Caco-2 (cell line): ENCODE measurements around the gene VTI1A. TPM values are rescaled to one million over a fixed set of nuclear protein-coding genes. Genes with fewer than 3 reads are reported as not detected.

Source experiments
- BruUV-seq: library from RNA; stranded (reverse); fragments of 400-500 nt; replicated peaks from 2 replicates; lab custom pipeline; 2021; lab: Mats Ljungman, UMichigan
- CTCF ChIA-PET: fragments of 300-600 bp; sonication (Branson Sonifier 250); formaldehyde crosslinking; loops from one replicate; lab custom pipeline; 2022; ENCODE audit warnings: antibody characterized with exemption; lab: Charles Lee
- POLR2A ChIA-PET: fragments of 300-600 bp; sonication (Branson Sonifier 250); formaldehyde crosslinking; loops from one replicate; lab custom pipeline; 2022; ENCODE audit warnings: antibody characterized with exemption; lab: Charles Lee
- DNase-seq, 2 experiments: peaks; one replicate each; pipeline versions ENCODE4 v3.0.0 to v3.0.0-alpha.2; 2020 to 2022
- H3K27me3 ChIP-seq: replicated peaks from 2 replicates; pipeline ENCODE4 v1.6.0; 2011; ENCODE audit warnings: low read length; ENCODE audit not compliant: control insufficient read depth, insufficient read depth
- H3K36me3 ChIP-seq: 2 replicates; pipeline ENCODE4 v1.5.1; 2011; ENCODE audit warnings: low read length; ENCODE audit not compliant: control insufficient read depth, insufficient read depth
- H3K4me1 ChIP-seq: fragments of 250-450 bp; sonication (Bioruptor Pico); 2 replicates; pipeline ENCODE4 v1.5.1; 2020; ENCODE audit warnings: mild to moderate bottlenecking
- H3K4me3 ChIP-seq: 2 replicates; pipeline ENCODE4 v1.5.1; 2011; ENCODE audit warnings: low read depth, mild to moderate bottlenecking, control low read depth, low read length
- H3K9me3 ChIP-seq: fragments of 250-450 bp; sonication (Bioruptor Pico); 2 replicates; pipeline ENCODE4 v1.5.1; 2020; ENCODE audit warnings: mild to moderate bottlenecking, moderate library complexity
- H3K27ac Mint-ChIP-seq: one replicate; pipeline ENCODE4 v1.8.0; 2022; ENCODE audit warnings: mixed read lengths; ENCODE audit not compliant: unreplicated experiment
- H3K27me3 Mint-ChIP-seq: one replicate; pipeline ENCODE4 v1.8.0; 2022; ENCODE audit warnings: mixed read lengths; ENCODE audit not compliant: insufficient read depth, unreplicated experiment
- H3K36me3 Mint-ChIP-seq: one replicate; pipeline ENCODE4 v1.8.0; 2022; ENCODE audit warnings: mild to moderate bottlenecking, mixed read lengths; ENCODE audit not compliant: insufficient read depth, unreplicated experiment
- H3K4me1 Mint-ChIP-seq: one replicate; pipeline ENCODE4 v1.8.0; 2022; ENCODE audit warnings: low read depth, mixed read lengths; ENCODE audit not compliant: unreplicated experiment
- H3K4me3 Mint-ChIP-seq: one replicate; pipeline ENCODE4 v1.8.0; 2022; ENCODE audit warnings: mild to moderate bottlenecking, moderate library complexity, mixed read lengths; ENCODE audit not compliant: unreplicated experiment
- H3K9me3 Mint-ChIP-seq: one replicate; pipeline ENCODE4 v1.8.0; 2022; ENCODE audit warnings: mixed read lengths; ENCODE audit not compliant: unreplicated experiment
- intact Hi-C: fragments of 100-400 bp; cut with micrococcal nuclease; formaldehyde crosslinking; loops from one replicate; pipeline ENCODE4 v1.10.0; 2022; ENCODE audit not compliant: unreplicated experiment
- total RNA-seq: library from RNA; stranded (reverse); gene quantifications from 2 replicates; pipeline ENCODE4 v1.2.3, GENCODE V29; 2022
- TF ChIP-seq, protein P1 (sequence below), 2 experiments: fragments of 200-600 bp in 1 of 2; IDR thresholded peaks; 1 replicate in 1 of 2; 2 replicates in 1 of 2; pipeline versions ENCODE4 v1.5.1 to v1.8.0; 2011 to 2022; ENCODE audit warnings: antibody characterized with exemption in 1 of 2, control low read depth in 1 of 2, inconsistent platforms in 1 of 2, low read depth in 1 of 2, low read length in 1 of 2, mild to moderate bottlenecking in 1 of 2, moderate library complexity in 1 of 2; ENCODE audit not compliant: insufficient read depth in 1 of 2, severe bottlenecking in 1 of 2, unreplicated experiment in 1 of 2

Gene VTI1A
- total RNA-seq, 1 experiment from 2014 or later, result 45.6 TPM

DNA sequence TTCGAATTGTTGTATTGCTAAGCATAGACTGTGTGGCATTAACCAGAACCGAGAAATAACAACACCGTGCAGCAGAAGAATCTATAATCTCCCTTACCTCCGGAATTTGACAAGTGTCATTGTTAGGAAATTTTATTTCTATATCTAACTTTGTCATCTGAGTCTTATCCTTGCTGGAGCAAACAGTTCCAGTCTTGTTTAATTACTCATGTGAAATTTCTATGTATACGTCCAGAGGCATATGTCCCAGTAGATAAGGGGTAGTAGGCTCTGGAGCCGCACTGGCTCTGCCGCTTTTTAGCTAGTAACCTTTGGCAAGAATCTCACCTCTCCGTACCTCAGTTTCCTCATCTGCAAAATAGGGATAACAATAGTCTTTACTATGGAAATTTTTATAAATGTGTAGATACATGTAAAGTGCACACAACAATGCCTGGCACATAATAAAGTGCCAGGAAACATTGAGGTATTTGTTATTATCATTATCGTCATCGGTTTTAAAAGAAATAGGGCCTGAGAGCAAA lies 228.6 kb downstream of the VTI1A start:
- H3K36me3 Mint-ChIP-seq, result no peaks in the 10 kb centered on the region
- Histone ChIP-seq H3K9me3 (no peaks in the 10 kb centered on the region), H3K4me3 (no peak overlapping the region), H3K27me3 (no peaks in the 10 kb centered on the region), H3K4me1 (peaks cover 35% of the 10 kb centered on the region), H3K36me3 (no peaks in the 10 kb centered on the region; the same call in 1 of the 2 replicates)
- no peaks in the 10 kb centered on the region for H3K9me3 Mint-ChIP-seq
- CTCF ChIA-PET, result interaction anchor here (0.6 kb wide), 1 partner anchor 274 kb away, joined by 5 read pairs; the partner anchor contains the start of gene TCF7L2
- BruUV-seq, result no TSS peak
- H3K4me3 Mint-ChIP-seq, result no peak overlapping the region
- no peaks in the 10 kb centered on the region for H3K27me3 Mint-ChIP-seq
- no peak for DNase-seq
- no peak overlapping the region for H3K27ac Mint-ChIP-seq
- TF ChIP-seq, protein P1, sequence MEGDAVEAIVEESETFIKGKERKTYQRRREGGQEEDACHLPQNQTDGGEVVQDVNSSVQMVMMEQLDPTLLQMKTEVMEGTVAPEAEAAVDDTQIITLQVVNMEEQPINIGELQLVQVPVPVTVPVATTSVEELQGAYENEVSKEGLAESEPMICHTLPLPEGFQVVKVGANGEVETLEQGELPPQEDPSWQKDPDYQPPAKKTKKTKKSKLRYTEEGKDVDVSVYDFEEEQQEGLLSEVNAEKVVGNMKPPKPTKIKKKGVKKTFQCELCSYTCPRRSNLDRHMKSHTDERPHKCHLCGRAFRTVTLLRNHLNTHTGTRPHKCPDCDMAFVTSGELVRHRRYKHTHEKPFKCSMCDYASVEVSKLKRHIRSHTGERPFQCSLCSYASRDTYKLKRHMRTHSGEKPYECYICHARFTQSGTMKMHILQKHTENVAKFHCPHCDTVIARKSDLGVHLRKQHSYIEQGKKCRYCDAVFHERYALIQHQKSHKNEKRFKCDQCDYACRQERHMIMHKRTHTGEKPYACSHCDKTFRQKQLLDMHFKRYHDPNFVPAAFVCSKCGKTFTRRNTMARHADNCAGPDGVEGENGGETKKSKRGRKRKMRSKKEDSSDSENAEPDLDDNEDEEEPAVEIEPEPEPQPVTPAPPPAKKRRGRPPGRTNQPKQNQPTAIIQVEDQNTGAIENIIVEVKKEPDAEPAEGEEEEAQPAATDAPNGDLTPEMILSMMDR (IDR thresholded peaks at IDR 0.05; ENCODE audit: insufficient read depth in 1 of 2, low read depth in 1 of 2, low read length in 1 of 2, severe bottlenecking in 1 of 2, unreplicated experiment in 1 of 2), result no peak
- intact Hi-C loops, result no loop called here
- POLR2A ChIA-PET, result no interaction called here
- H3K4me1 Mint-ChIP-seq, result peaks cover 12% of the 10 kb centered on the region

DNA sequence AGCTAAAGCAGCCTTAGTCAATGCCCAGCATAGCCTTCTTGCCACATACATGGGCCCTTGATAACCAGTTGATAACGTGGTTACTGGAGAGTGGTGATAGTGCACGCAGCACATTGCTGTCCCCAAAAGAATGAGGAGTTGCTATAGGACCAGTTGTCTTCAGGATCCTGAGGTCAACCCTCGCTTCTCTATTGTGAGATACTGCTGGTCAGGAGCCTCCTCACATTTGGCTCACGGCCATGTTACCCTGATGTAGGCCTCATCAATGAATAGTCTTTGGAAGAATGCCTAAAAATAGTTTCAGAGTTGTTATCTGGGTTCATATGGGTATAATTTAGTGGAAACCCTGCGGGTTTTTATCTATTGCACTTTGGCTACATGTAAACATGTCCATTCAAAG lies 230.7 kb downstream of the VTI1A start:
- peaks cover 12% of the 10 kb centered on the region for H3K4me1 Mint-ChIP-seq
- intact Hi-C loops, result loop anchor here (1.0 kb wide), 1 partner anchor 18 kb away; no protein-coding TSS in a partner anchor
- no peaks in the 10 kb centered on the region for H3K27me3 Mint-ChIP-seq
- no peaks in the 10 kb centered on the region for H3K9me3 Mint-ChIP-seq
- no peaks in the 10 kb centered on the region for H3K36me3 Mint-ChIP-seq
- no peak overlapping the region for H3K4me3 ChIP-seq
- peaks cover 28% of the 10 kb centered on the region for H3K4me1 ChIP-seq
- no peaks in the 10 kb centered on the region for H3K36me3 ChIP-seq
- no peaks in the 10 kb centered on the region for H3K9me3 ChIP-seq
- no TSS peak for BruUV-seq
- ChIA-PET CTCF (no interaction called here), POLR2A (no interaction called here)
- no peaks in the 10 kb centered on the region for H3K27me3 ChIP-seq
- H3K4me3 Mint-ChIP-seq, result no peak overlapping the region
- H3K27ac Mint-ChIP-seq, result no peak overlapping the region
- DNase-seq, result no peak
- TF ChIP-seq, protein P1 (IDR thresholded peaks at IDR 0.05; ENCODE audit: insufficient read depth in 1 of 2, low read depth in 1 of 2, low read length in 1 of 2, severe bottlenecking in 1 of 2, unreplicated experiment in 1 of 2), result no peak

DNA sequence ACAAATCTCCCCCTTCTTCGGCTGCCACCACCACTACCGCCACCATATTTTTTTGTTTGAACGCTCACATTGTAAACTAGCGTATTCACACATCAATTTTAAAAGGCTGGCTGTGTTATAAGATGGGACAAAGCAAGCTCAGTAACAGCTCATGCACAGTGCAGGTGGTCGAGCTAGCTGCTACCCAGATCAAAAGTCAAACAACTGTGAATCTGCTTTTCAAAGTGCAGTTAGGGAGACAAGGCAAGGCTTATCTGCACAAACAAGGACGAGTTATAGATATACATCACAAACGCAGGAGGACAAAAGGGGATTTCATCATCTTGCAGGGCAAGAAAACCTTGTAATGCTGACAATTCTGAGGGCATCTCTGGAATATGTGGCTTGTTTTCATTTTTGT lies 231.6 kb downstream of the VTI1A start:
- peaks cover 12% of the 10 kb centered on the region for H3K4me1 Mint-ChIP-seq
- CTCF ChIA-PET, result no interaction called here
- Histone ChIP-seq H3K9me3 (no peaks in the 10 kb centered on the region), H3K4me1 (peaks cover 23% of the 10 kb centered on the region), H3K27me3 (no peaks in the 10 kb centered on the region), H3K36me3 (no peaks in the 10 kb centered on the region), H3K4me3 (no peak overlapping the region)
- no peaks in the 10 kb centered on the region for H3K36me3 Mint-ChIP-seq
- H3K9me3 Mint-ChIP-seq, result no peaks in the 10 kb centered on the region
- H3K27ac Mint-ChIP-seq, result no peak overlapping the region
- intact Hi-C loops, result loop anchor here (1.0 kb wide), 1 partner anchor 19 kb away; no protein-coding TSS in a partner anchor
- no peaks in the 10 kb centered on the region for H3K27me3 Mint-ChIP-seq
- DNase-seq, result peak in 1 of 2 experiments; percentile 36
- BruUV-seq, result no TSS peak
- no peak overlapping the region for H3K4me3 Mint-ChIP-seq
- POLR2A ChIA-PET, result no interaction called here
- TF ChIP-seq, protein P1 (IDR thresholded peaks at IDR 0.05; ENCODE audit: insufficient read depth in 1 of 2, low read depth in 1 of 2, low read length in 1 of 2, severe bottlenecking in 1 of 2, unreplicated experiment in 1 of 2), result no peak
